ENCODE data around the gene FLT1.

Gene FLT1

DNA sequence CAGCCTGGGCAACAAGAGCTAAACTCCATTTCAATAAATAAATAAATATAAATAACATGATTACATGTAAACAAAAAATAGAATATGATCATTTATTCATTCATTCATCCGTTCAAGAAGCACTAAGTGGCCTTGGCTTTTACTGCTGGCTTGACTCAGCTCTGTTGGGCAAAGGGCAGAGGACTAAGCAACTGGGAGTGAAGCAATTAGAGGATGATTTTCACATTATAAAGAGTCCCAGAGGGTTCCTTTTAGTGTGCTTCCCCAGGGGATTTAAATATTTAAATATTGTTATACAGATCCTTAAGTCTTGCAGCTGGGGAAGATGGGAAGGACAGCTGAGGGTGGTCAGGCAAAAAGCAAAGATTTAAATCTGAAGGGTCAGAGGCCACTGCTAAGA lies 34.9 kb upstream of the FLT1 start:
- no peak for TF ChIP-seq SIN3A (IDR thresholded peaks at IDR 0.05; ENCODE audit: borderline replicate concordance, insufficient read depth, low read length)
- TF ChIP-seq, protein P1, sequence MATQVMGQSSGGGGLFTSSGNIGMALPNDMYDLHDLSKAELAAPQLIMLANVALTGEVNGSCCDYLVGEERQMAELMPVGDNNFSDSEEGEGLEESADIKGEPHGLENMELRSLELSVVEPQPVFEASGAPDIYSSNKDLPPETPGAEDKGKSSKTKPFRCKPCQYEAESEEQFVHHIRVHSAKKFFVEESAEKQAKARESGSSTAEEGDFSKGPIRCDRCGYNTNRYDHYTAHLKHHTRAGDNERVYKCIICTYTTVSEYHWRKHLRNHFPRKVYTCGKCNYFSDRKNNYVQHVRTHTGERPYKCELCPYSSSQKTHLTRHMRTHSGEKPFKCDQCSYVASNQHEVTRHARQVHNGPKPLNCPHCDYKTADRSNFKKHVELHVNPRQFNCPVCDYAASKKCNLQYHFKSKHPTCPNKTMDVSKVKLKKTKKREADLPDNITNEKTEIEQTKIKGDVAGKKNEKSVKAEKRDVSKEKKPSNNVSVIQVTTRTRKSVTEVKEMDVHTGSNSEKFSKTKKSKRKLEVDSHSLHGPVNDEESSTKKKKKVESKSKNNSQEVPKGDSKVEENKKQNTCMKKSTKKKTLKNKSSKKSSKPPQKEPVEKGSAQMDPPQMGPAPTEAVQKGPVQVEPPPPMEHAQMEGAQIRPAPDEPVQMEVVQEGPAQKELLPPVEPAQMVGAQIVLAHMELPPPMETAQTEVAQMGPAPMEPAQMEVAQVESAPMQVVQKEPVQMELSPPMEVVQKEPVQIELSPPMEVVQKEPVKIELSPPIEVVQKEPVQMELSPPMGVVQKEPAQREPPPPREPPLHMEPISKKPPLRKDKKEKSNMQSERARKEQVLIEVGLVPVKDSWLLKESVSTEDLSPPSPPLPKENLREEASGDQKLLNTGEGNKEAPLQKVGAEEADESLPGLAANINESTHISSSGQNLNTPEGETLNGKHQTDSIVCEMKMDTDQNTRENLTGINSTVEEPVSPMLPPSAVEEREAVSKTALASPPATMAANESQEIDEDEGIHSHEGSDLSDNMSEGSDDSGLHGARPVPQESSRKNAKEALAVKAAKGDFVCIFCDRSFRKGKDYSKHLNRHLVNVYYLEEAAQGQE (IDR thresholded peaks at IDR 0.05; ENCODE audit: insufficient read depth in 1 of 2, low read depth in 2 of 2, low read length in 2 of 2), result no peak
- no peak for TF ChIP-seq POLR2AphosphoS5 (IDR thresholded peaks at IDR 0.05; ENCODE audit: low read depth, low read length)
- no peak for TF ChIP-seq TAF1 (IDR thresholded peaks at IDR 0.05; ENCODE audit: borderline replicate concordance, insufficient read depth, low read length)
- TF ChIP-seq FOXP2 (optimal IDR thresholded peaks at IDR 0.05; ENCODE audit: borderline replicate concordance, extremely low read depth, extremely low read length, insufficient read depth), result no peak

DNA sequence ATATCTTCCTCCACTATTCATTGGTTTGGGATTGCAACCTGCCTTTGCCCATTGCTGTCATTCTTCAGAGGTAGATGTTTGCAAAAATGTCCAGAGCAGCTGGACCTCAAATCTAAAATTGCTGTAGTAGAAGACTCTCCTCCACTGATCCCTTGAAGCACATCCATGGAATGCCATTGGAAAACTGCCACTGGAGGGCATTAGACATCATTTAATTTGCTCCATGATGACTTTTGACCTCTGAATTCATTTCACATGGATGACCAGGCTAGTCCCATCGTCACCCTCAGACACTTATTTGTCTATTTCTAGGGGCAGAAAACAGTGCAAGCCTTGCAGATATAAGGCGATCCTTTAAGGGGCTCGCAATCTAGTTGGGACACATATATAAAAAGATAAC lies 33.9 kb upstream of the FLT1 start:
- TF ChIP-seq, protein P1 (IDR thresholded peaks at IDR 0.05; ENCODE audit: insufficient read depth in 1 of 2, low read depth in 2 of 2, low read length in 2 of 2), result no peak
- TF ChIP-seq SIN3A (IDR thresholded peaks at IDR 0.05; ENCODE audit: borderline replicate concordance, insufficient read depth, low read length) (no peak), POLR2AphosphoS5 (IDR thresholded peaks at IDR 0.05; ENCODE audit: low read depth, low read length) (no peak), TAF1 (IDR thresholded peaks at IDR 0.05; ENCODE audit: borderline replicate concordance, insufficient read depth, low read length) (no peak), FOXP2 (optimal IDR thresholded peaks at IDR 0.05; ENCODE audit: borderline replicate concordance, extremely low read depth, extremely low read length, insufficient read depth) (no peak)

DNA sequence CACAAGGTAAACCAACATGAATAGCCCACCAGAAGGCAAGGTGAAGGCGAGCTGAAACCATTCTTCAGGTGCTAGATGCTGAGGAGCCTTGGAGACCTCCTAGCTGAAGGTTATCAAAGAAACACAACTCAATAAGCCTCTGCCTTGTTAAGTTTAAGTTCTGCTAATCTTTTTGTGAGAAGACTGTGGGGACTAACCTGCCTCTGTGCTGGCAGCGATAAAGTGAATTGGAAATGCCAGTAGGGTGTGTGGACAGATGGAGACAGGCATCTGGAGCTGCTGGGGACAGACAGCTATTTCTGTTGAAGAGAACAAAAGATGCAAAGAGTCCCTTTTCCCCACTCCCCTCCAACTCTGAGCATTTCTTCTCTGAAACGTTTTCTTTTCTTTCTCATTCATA lies 33.5 kb upstream of the FLT1 start:
- no peak for TF ChIP-seq TAF1 (IDR thresholded peaks at IDR 0.05; ENCODE audit: borderline replicate concordance, insufficient read depth, low read length)

DNA sequence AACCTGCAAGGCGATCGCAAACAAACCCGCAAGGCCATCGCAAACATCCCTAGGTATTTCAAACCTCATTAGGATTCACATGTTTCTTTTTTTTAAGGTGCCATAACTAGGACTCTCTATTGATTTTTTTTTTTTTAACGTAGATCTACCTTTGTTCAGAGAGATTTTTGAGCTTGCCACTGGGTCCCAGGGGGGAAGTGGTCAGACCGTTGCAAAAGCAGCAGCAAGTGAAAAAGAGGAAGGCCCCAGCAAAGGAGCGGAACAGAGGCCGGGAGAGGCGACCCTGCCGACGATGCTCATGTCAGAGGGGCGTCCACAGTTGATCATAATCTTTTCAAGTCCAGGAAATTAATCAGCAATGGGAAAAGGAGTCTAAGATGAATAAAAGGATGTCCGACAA lies 32.7 kb upstream of the FLT1 start:
- no peak for TF ChIP-seq POLR2AphosphoS5 (IDR thresholded peaks at IDR 0.05; ENCODE audit: low read depth, low read length)
- TF ChIP-seq TAF1 (IDR thresholded peaks at IDR 0.05; ENCODE audit: borderline replicate concordance, insufficient read depth, low read length), result no peak
- TF ChIP-seq, protein P1 (IDR thresholded peaks at IDR 0.05; ENCODE audit: insufficient read depth in 1 of 2, low read depth in 2 of 2, low read length in 2 of 2), result no peak
- no peak for TF ChIP-seq FOXP2 (optimal IDR thresholded peaks at IDR 0.05; ENCODE audit: borderline replicate concordance, extremely low read depth, extremely low read length, insufficient read depth)

DNA sequence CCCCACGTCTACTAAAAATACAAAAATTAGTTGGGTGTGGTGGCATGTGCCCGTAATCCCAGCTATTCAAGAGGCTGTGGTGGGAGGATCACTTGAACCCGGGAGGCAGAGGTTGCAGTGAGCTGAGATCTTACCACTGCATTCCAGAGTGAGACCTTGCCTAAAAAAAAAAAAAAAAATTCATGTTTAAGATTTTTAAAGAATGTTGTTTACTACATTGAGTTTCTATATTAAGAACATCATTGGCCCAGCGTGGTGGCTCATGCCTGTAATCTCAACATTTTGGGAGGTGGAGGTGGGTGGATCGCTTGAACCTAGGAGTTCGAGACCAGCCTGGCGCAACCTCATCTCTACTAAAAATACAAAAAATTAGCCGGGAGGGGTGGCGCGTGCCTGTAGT lies 31.9 kb upstream of the FLT1 start:
- no peak for TF ChIP-seq SIN3A (IDR thresholded peaks at IDR 0.05; ENCODE audit: borderline replicate concordance, insufficient read depth, low read length)
- TF ChIP-seq, protein P1 (IDR thresholded peaks at IDR 0.05; ENCODE audit: insufficient read depth in 1 of 2, low read depth in 2 of 2, low read length in 2 of 2), result no peak
- no peak for TF ChIP-seq TAF1 (IDR thresholded peaks at IDR 0.05; ENCODE audit: borderline replicate concordance, insufficient read depth, low read length)
- no peak for TF ChIP-seq POLR2AphosphoS5 (IDR thresholded peaks at IDR 0.05; ENCODE audit: low read depth, low read length)
- no peak for TF ChIP-seq FOXP2 (optimal IDR thresholded peaks at IDR 0.05; ENCODE audit: borderline replicate concordance, extremely low read depth, extremely low read length, insufficient read depth)
